BE2C (cell line): Measurements from ENCODE around the gene CSNK1D.

Experiments
- DNase-seq: peaks from one replicate; pipeline ENCODE4 v3.0.0-alpha.2; 2020
- H3K27me3 ChIP-seq: fragments of 250-450 bp; sonication (Bioruptor Pico); 2 replicates; pipeline ENCODE4 v1.5.1; 2020; ENCODE audit warnings: mild to moderate bottlenecking
- H3K36me3 ChIP-seq: fragments of 250-450 bp; sonication (Bioruptor Pico); 2 replicates; pipeline ENCODE4 v1.5.1; 2020; ENCODE audit warnings: mild to moderate bottlenecking
- H3K4me1 ChIP-seq: fragments of 250-450 bp; sonication (Bioruptor Pico); 2 replicates; pipeline ENCODE4 v1.5.1; 2020
- H3K4me3 ChIP-seq: 2 replicates; pipeline ENCODE4 v1.5.1; 2011; ENCODE audit warnings: low read depth, low read length
- H3K9me3 ChIP-seq: fragments of 250-450 bp; sonication (Bioruptor Pico); 2 replicates; pipeline ENCODE4 v1.5.1; 2020
- CTCF ChIP-seq: IDR thresholded peaks from 2 replicates; pipeline ENCODE4 v1.5.1; 2012; ENCODE audit warnings: mild to moderate bottlenecking, low read depth, low read length

Gene CSNK1D

GRCh38 chr17:82278308-82278707 lies 4.8 kb upstream of the CSNK1D start:
- no peaks in the 10 kb centered on the region for H3K36me3 ChIP-seq
- no peak for TF ChIP-seq CTCF
- no peak overlapping the region for H3K4me3 ChIP-seq
- H3K9me3 ChIP-seq = no peaks in the 10 kb centered on the region
- H3K4me1 ChIP-seq = peaks cover 19% of the 10 kb centered on the region
- no peaks in the 10 kb centered on the region for H3K27me3 ChIP-seq
- no peak for DNase-seq

DNA sequence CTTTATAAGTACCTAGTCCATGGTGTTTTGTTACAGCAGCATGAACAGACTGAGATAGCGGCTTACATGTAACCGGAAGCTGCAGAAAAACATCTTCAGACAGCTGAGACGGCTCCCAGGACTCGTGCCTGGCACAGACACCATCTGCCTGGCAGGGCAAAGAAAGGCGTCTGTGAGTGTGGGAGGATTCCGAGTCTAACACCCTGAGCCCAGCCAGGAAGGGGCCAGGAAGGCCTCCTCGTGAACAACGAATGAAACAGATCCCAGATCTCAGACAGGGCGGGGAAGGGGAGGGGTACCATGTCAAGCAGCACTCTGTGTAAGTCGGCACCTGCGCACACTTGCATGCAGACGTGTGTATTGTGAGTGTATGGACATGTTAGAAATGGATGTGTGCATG lies 4.4 kb upstream of the CSNK1D start:
- no peaks in the 10 kb centered on the region for H3K9me3 ChIP-seq
- no peaks in the 10 kb centered on the region for H3K36me3 ChIP-seq
- peaks cover 15% of the 10 kb centered on the region for H3K4me1 ChIP-seq
- DNase-seq = no peak
- H3K4me3 ChIP-seq = no peak overlapping the region
- TF ChIP-seq CTCF = no peak
- H3K27me3 ChIP-seq = no peaks in the 10 kb centered on the region

DNA sequence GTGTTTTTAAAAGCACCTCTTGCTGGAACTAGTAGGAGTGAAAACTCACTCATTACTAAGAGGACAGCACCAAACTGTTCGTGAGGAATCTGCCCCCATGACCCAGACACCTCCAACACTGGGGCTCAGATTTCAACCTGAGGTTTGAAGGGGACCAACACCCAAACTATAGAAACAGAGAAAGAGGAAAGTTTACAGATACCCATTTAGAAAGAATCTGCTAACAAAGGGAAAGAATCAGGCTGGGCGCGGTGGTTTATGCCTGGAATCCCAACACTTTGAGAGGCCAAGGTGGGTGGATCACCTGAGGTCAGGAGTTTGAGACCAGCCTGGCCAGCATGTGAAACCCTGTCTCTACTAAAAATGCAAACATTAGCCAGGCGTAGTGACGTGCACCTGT lies 3.4 kb upstream of the CSNK1D start:
- H3K36me3 ChIP-seq = peaks cover 6% of the 10 kb centered on the region
- H3K4me3 ChIP-seq = no peak overlapping the region
- DNase-seq = no peak
- H3K4me1 ChIP-seq = peaks cover 6% of the 10 kb centered on the region
- no peaks in the 10 kb centered on the region for H3K27me3 ChIP-seq
- H3K9me3 ChIP-seq = no peaks in the 10 kb centered on the region
- TF ChIP-seq CTCF = no peak

DNA sequence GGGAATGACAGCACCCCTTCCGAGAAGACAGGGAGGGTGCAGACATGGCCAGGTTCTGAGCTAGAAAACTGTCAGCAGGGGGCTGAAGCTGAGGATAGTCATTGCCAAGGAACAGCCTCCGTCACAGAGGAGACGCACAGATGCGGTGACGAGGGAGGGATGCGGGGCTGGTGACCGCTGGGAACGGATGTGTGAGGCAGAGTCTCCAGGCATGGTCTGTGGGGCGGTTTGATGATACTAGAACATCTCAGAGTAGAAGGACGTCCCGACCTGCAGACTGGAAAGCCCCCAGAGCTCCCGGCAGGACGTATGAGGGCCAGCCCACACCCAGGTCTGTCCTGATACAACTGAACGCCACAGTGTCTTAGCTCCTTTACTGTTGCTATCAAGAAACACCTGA lies 1.8 kb upstream of the CSNK1D start:
- Histone ChIP-seq H3K4me1 (peaks cover 4% of the 10 kb centered on the region), H3K4me3 (no peak overlapping the region), H3K27me3 (no peaks in the 10 kb centered on the region), H3K36me3 (peaks cover 21% of the 10 kb centered on the region), H3K9me3 (no peaks in the 10 kb centered on the region)
- TF ChIP-seq CTCF = no peak
- DNase-seq = no peak

DNA sequence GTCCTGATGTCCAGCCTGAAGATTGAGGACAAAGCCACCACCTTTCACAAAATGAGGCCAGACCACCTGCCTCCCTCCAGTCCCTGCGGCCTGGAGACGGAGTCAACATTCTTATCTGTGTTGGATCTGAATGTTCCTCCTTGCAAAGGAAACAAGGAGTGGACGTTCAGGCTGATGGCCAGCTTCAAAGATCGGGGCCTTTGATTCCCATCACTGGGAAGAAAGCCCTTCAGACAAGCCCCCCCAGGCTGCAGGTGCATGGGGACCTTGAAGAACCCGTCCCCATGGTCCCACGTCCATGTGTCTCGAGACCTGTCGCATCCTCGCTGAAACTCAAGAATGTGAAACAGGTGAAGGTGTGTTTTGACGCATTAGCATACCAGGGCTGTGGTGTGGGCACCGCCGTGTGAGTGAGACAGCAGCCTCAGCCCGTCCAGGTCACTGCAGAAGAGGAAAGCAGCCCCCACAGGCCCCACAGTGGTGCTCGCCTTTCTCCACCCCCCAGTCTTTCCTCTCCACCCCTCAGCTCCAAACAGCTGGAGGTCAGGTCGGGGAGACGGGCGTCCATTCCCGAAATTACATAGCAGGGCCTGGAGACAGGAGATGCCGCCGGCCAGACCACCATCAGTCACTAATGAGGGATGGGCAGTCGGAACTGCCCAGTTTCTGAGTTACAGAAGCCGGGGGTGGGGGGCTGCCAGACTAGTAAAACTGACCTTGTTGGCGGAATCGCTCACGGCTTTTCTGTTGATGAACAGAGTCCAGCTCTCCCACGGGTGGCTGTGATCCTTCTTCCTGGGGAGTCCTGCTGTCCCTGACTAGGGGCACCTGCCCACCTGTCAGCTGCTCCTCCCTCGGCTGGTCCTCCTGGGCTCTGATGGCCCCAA lies 877 bp upstream of the CSNK1D start:
- no peaks in the 10 kb centered on the region for H3K27me3 ChIP-seq
- DNase-seq = no peak
- H3K36me3 ChIP-seq = peaks cover 30% of the 10 kb centered on the region
- H3K4me3 ChIP-seq = peak overlapping the region; percentile 66
- H3K4me1 ChIP-seq = peaks cover 7% of the 10 kb centered on the region
- TF ChIP-seq CTCF = no peak
- no peaks in the 10 kb centered on the region for H3K9me3 ChIP-seq
